Left forelimb (tissue), 1 donor: ENCODE results near the gene ARHGDIA.
"Not testable (repeated sequence)": the region's sequence is repeated elsewhere in the genome, so short reads cannot be mapped to it uniquely, and the experiment has no call there.

ENCODE experiments used
- DNase-seq: peaks from one replicate; pipeline ENCODE4 v3.0.0-alpha.2; 2018; ENCODE audit warnings: low spot score

ARHGDIA gene

DNA sequence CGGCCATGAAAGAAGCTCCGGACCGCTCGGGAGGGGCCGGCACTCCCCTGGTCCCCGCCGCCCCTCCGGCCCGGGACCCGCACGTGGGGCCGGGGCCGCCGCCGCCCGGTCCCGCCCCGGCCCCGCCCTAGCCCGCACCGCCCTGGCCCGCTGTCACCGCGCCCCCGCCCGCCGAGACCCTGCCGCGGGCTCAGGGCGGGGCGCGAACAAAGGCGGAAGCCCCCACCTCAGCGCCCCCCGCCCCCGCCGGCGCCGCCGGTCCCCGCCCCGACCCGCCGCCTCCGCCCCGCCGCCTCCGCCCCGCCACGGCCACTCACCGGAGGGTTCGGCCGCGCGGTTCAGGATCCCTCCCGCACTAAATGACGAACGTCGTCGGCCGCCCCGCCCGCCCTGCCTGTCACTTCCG, at the start of gene ARHGDIA:
Gene ARHGDIA (minus strand): TSS at position 357 of the 406 bp plus-strand sequence. CDS start 1,407 bp downstream, outside the sequence.
- no peak for DNase-seq

GRCh38 chr17:81918832-81919545, 47.9 kb upstream of the ARHGDIA start:
- no peak for DNase-seq

DNA sequence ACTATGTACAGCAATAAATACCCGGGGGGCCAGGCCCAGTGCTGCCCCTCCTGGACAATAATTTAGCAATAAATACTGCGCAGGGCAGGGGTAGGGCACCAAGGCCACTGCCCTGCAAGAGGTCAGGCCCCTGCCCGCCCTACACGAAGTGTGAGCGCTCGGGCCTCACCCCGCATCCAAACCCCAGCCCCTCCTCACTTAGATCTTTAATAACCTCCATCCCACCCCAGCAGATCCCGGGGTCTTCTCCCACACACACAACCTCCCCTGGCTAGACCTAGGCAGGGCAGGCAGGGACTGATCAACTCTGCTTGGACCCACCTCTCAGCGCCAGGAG, 47.2 kb upstream of the ARHGDIA start:
- DNase-seq: not testable (repeated sequence)

DNA sequence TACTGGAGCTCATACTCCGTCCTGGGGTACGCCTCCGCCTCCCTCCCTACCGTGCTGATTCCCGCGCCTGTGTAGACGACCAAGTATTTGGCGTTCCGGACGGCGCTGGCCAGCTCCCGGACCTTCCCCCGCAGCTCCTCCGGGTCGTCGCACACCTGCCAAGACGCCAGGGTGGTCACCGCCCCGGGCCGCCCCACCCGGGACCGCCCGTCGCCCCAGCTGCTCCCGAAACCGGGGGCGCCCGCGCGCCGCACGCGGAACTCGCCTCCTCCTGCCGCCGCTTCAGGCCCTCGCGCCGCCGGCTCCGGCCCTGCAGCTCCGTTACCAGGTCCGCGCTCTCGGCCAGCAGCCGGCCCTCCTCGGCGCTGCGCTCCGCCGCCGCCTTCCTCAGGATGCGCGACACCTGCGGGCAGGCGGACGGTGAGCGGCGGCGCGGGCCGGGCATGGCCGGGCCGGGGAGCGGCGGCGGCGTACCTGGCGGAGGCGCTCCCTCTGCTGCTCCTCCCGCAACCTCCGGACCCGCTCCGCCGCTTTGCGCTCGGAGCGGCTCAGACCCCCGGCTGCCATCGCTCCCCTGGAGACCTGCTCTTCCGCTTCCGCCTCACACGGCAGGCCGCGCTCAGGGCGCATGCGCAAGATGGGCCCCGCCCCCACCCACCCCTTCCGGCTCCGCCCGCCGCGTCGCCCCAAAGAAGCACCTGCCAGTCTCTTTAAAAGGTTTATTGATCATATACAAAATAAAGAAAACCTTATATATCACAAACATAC, 46.6 kb upstream of the ARHGDIA start, which contains the start of gene SIRT7:
Gene SIRT7 (minus strand): TSS at position 612 of the 768 bp plus-strand sequence. CDS start 45 bp downstream, at position 567.
- DNase-seq: peak; percentile 92

DNA sequence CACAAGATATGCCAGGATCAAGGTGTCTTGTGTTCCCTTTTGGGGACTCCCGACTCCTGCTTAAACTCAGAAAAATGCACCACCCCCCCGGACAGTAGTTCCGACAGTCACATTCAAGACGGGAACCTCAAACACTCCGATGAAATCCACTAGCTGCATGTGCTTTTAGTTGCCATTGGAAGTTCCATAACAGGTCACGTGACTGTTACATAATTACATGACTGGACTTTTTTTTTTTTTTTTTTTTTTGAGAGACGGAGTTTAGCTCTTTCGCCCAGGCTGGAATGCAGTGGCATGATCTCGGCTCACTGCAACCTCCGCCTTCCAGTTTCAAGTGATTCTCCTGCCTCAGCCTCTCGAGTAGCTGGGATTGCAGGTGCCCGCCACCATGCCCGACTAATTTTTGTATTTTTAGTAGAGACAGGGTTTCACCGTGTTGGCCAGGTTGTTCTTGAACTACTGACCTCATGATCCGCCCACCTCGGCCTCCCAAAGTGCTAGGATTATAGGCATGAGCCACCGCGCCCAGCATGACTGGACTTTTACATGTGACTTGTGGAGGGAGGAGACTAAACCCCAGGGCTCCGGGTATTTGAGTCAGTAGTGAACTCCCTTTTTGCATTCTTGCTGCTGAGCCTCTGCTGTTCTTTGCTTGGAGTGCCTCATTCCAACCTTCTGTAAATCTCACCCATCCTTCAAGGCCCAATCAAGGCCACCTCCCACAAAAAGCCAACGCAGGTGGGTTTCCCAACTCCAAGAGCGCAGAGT, 45.3 kb upstream of the ARHGDIA start:
- DNase-seq: no peak

GRCh38 chr17:81915331-81915730, 44.2 kb upstream of the ARHGDIA start:
- DNase-seq: no peak

DNA sequence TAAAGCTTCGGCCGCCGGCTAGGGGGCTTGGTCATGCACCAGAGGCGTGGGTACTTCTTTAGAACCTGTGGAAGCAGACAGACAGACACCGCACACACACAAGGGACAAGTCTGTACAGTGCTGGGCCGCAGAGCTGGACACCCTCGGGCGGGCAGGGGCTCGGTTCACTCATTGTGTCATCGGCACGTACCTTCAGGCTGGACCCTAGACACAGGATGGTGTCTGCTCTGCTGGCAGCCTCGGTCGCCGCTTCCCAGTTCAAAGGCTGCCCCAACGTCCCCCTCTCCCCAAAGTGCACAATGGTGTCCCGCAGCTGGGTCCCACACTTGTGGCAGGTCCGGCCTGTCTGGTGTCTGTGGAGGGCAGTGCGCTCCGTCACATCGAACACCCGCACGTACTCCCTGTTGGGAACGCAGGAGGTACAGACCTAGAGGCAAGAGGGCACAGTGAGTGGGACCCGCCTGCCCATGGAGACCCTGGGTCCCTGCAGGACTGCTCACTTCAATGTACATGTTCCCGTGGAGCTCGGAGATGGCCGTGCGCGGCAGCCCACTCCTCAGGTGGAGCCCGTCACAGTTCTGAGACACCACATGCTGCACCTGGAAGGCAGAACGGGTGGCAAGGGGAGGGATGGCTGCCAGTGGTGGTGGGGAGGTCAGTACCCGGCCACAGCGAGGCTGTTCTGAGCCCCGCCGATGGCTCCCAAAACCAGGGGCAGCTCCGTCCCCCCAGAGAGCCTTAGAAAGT, 43.1 kb upstream of the ARHGDIA start:
- no peak for DNase-seq

DNA sequence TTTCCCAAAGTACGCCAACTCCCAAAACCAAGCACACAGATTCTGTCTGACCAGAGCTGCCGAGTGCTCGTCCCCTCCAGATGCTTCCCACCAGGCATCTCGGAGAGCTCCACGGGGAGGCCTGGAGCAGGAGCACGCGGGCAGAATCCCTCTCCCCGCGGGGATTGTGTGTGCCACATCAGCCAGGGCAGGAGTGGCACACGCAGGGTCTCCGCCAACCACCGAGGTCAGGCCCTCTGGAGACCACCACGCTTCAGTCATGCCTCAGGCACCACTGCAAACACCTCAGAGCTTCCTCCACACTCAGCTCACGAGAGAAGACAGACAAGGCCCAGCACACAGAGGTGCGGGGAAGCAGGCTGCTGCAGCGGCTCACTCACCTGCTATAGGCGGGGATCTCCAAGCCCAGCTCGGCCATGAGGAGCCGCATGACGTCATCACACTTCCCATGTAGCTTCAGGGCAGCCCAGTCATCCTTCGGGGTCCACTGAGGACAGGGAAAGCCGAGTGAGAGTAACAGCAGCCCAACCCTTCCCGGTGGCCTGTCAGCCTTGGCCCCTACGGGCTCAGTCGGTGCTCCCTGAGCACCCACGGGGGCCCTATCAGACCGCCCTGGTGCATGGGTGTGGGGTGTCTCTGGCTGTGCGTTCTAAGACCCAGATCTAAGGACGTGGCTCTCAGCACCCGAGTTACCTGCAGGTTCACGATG, 42.4 kb upstream of the ARHGDIA start:
- DNase-seq: no peak

DNA sequence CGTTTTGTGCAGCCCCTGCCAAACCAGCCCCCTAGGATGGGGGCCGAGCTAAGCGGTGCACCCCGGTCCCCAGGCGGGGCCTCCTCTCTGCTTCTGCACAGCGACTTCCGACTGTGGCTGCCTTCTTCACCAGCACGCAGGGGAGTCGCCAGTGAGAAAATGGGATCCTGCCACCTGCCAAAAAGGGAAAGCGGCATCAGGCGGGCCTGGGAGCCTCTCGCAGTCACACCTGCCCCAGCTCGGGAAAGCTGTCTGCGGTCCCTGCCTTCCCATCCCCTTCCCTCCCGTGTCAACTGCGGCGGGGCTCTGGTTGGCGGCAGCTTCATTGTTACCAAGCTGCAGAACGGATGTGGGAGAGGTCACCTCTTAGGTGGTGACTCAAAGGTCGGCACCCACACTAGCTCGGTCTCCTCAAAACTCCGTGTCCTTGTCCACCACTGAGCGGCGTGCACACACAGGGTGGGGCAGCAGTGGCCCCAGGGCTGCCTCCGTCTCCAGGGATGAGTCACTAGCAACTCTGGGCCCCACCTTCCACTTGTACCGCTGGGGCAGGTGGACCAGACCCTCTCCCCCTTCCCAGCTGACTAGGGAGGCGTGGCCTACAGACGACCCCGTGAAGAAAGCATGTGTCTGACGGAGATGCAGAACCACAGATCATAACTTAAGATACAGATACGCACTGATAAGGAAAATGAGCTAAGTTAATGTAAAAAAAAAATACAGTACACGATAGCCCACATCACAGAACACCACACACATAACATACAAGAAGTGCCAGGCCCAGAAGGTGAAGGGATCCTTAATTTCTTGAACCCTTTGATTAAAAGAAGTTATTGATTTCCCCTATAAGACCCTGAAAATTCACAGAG, 41.5 kb upstream of the ARHGDIA start:
- no peak for DNase-seq

GRCh38 chr17:81911969-81912368, 40.8 kb upstream of the ARHGDIA start:
- DNase-seq: no peak

GRCh38 chr17:81911277-81911961, 40.3 kb upstream of the ARHGDIA start, which contains the start of gene PCYT2:
PCYT2 (minus strand) TSS chr17:81911399; CDS start chr17:81911355, 44 bp downstream.
- DNase-seq: peak; percentile 91

DNA sequence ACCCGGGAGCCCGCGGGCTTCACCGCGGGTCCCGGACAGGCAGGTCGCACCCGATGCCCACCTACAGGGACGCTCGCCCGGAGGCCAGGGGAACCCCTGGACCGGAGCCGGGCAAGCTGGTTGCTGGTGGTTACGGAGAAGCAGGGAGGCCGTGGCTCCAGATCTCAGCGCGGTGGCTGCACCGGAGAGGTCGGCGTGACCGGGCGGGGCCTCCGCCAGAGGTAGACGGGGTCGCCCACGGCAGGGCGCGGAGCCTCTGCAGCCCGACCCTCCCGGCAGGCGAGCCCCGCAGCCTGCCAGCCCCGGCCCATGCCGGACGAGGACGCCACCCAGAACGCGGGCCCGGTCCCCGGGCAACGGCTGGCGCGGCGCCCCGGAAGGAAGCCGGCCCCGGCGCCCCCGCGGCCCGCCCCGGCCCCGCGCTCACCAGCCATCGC, 39.7 kb upstream of the ARHGDIA start:
- DNase-seq: no peak

DNA sequence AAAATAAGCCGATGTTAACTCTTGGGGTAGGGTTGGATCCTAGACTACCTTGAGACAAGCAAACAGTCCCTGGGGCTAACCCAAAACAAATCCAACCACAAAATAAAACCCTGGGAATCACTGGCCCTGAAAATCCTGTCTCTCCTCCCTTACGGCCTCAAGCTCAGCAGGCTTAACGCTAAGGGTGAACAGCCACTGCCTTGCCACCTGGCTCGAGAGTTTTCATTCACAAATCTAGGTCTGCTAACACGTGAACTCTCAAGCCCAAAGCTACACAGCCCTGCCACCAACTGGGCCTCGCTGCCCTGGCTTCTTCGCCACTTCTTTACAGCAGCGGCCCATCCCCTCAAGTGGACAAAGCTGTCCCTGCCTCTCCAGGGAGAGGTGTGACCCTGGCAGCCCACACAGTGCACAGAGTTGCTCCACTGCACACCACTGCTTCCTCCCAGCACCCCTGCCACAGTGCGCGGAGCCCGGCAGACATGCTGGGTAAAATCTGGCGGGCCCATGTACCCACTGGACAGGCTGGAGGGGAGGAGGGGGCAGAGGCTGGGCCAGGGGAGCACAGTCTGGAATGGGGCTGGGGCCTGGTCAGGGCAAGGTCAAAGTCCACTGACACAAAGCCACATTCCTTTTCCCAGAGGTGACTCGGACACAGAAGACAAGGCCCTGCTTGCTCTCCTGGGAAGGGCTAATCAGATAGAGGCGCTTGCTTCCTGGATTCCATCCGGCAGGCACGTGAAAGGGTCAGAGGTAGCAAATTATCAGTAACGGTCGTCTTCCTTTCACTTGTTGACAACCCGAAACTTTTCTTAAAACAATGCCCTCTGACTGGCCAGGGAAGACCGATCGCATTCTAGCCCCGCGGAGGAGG, 39.1 kb upstream of the ARHGDIA start:
- DNase-seq: no peak

- DNase-seq: no peak
Measured at GRCh38 chr17:81909231-81909630, 38.1 kb upstream of the ARHGDIA start.

GRCh38 chr17:81908793-81909192, 37.7 kb upstream of the ARHGDIA start:
- no peak for DNase-seq

DNA sequence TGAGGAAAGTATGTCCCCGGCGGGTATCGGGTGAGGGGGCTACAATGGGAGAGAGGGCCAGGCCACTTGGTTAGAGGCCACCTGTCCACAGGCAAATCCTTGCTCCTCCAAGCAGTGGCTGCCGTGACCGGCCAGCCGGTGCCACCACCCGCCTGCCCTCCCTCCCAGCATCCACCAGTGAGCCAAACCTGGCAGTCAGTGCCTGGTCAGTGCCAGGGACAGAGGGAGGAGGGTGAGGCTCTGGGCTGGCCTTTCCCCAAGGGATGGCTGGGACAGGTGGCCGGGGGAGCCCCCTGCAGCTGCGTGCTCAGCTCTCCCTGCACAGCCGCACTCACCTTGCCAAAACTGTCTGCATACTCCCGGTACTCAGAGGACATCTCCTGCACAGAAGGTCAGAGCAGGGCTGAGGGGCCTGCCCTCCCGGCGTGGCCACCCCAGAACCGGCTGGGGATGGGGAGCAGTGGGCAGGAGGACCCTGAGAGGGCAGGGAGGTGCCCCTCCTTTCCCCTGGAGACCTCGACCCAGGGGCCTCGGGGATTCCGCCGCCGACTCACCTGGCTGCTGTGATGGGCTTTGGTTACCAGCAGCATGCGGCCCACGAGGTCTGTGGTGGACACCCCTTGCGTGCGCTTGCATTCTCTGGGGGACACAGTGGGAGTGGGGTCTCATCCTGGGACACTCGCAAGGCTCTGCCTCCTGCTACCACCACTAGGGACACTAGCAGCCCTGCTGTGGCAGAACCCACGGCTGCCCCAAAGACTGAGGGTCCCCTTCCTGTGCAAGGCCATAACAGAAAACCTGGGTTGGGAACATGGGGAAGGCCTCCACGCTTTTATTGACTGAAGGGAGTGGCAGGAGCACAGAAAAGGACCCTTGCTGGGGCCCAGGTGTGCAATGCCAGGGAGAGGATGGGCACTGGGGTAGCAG, 36.3 kb upstream of the ARHGDIA start:
- no peak for DNase-seq

DNA sequence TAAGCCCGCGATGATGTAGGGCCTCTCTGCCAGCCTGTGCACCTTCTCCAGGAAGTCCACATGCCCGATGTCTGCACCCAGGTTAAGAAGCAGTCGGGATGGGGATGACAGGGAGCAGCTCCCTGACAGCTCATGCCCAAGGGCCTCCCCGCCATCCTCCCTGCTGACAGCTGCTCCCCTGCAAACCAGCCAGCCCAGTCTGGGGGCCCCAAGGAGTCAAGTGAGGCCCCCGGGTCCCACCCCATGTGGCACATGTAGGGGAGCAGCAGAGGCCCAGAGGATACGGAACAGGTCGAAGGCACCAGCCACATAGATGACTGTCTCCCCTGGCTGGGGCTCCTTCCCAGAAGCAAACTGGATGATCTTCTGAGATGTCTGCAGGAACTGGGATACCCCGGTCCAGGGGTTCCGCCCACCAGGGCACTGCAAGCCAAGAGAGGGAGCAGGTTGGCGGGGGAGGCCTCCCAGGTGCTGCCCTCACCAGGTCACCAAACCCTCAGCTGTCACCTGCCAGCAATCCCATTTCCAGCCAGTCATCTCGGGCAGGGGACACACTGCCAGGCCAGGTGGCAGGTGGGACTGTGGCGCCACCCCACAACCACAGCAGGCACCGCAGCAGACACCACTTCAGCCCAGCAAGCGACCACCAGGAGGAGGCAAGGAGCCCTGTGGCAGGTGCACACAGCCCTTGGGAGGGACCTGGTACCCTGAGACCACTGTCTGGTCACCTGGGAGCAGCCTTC, 35.5 kb upstream of the ARHGDIA start:
- DNase-seq: no peak
